DND-41 (cell line): Measurements from ENCODE around the gene MLH1.

Source experiments
- EZH2 ChIP-seq: IDR thresholded peaks from 3 replicates; pipeline ENCODE4 v1.6.1; 2012; ENCODE audit warnings: borderline replicate concordance, low read depth, mild to moderate bottlenecking, moderate library complexity, low read length, inconsistent platforms; ENCODE audit not compliant: severe bottlenecking
- TF ChIP-seq, protein P1 (sequence below): IDR thresholded peaks from 2 replicates; pipeline ENCODE4 v1.5.1; 2012; ENCODE audit warnings: borderline replicate concordance, low read length, moderate library complexity, mild to moderate bottlenecking; ENCODE audit not compliant: poor library complexity, severe bottlenecking; ENCODE audit errors: extremely low read depth

DNA sequence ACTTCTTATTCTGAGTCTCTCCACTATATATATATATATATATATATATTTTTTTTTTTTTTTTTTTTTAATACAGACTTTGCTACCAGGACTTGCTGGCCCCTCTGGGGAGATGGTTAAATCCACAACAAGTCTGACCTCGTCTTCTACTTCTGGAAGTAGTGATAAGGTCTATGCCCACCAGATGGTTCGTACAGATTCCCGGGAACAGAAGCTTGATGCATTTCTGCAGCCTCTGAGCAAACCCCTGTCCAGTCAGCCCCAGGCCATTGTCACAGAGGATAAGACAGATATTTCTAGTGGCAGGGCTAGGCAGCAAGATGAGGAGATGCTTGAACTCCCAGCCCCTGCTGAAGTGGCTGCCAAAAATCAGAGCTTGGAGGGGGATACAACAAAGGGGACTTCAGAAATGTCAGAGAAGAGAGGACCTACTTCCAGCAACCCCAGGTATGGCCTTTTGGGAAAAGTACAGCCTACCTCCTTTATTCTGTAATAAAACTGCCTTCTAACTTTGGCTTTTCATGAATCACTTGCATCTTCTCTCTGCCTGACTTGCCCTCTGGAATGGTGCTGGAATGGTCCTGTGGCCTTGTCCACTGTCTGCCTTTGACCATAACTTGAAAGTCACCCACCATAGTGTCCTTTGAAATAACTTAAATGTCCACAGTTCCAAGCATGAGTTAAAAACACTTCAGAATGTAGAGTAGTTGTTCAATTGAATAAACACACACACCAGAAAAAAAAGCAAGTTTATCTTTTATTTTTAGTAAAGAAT, 32.4 kb downstream of the MLH1 start:
- TF ChIP-seq, protein P1, sequence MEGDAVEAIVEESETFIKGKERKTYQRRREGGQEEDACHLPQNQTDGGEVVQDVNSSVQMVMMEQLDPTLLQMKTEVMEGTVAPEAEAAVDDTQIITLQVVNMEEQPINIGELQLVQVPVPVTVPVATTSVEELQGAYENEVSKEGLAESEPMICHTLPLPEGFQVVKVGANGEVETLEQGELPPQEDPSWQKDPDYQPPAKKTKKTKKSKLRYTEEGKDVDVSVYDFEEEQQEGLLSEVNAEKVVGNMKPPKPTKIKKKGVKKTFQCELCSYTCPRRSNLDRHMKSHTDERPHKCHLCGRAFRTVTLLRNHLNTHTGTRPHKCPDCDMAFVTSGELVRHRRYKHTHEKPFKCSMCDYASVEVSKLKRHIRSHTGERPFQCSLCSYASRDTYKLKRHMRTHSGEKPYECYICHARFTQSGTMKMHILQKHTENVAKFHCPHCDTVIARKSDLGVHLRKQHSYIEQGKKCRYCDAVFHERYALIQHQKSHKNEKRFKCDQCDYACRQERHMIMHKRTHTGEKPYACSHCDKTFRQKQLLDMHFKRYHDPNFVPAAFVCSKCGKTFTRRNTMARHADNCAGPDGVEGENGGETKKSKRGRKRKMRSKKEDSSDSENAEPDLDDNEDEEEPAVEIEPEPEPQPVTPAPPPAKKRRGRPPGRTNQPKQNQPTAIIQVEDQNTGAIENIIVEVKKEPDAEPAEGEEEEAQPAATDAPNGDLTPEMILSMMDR = no peak
- TF ChIP-seq EZH2 = no peak
